ENCODE data around the gene ARHGAP44. TPM values are rescaled to one million over a fixed set of nuclear protein-coding genes. Genes with fewer than 3 reads are reported as not detected.
"Not testable (repeated sequence)": the region's sequence is repeated elsewhere in the genome, so short reads cannot be mapped to it uniquely, and the experiment has no call there.

The ARHGAP44 gene
- total RNA-seq, 1 donor from 2014 or later: 0.39 TPM

DNA sequence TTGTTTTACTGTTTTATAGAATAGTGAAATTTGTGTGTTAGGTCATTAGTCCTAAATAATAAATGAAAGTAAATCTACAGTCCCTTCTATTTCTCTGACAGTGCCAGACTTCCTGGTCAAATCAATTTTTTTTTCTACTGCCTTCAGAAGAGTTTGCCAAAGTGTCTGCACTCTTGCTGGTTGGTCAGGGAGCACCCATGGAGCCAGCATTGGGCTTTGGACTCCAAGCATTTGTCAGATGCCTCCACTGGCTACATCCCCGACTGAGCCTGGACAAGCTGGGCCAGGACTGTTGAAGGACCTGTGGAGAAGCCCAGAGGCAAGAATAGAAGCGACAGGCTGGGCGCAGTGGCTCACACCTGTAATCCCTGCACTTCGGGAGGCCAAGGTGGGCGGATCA lies 174.9 kb downstream of the ARHGAP44 start:
- intact Hi-C loops (cut with micrococcal nuclease): no loop called here

DNA sequence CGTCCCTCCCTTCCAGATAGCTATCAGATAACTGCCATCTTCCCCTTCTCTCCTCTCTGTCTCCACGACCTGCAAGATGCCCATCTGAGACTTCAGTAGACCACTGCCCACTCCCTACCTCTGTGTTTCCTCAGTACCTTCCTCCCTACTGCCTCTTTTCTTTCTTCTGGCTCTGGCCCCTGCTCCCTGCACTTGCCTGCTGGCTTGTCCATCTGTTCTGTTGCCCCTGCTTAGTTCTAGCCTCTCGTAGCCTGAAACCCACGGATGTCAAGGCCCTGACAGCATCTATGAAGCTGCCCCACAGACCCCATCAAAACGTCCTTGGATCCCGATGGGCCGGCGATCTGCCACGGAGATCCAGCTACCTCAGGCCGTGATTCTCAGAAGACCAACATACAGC lies 175.5 kb downstream of the ARHGAP44 start:
- intact Hi-C loops (cut with micrococcal nuclease): no loop called here

DNA sequence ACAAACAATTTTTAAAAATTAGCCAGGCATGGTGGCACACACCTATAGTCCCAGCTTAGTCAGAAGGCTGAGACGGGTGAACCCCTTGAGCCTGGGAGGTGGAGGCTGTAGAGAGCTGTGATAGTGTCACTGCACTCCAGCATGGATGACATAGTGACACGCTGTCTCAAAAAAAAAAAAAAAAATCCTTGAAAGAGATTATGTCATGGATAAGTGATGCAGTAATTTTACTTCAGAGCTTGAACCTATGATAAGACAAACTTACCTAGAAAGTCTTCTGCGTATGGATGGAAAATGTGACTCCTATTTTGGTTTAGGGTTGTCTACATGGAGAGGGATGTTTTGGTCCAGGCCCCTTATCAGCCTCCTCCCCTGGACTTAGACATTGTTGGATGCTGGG lies 176.7 kb downstream of the ARHGAP44 start:
- intact Hi-C loops (cut with micrococcal nuclease): no loop called here

DNA sequence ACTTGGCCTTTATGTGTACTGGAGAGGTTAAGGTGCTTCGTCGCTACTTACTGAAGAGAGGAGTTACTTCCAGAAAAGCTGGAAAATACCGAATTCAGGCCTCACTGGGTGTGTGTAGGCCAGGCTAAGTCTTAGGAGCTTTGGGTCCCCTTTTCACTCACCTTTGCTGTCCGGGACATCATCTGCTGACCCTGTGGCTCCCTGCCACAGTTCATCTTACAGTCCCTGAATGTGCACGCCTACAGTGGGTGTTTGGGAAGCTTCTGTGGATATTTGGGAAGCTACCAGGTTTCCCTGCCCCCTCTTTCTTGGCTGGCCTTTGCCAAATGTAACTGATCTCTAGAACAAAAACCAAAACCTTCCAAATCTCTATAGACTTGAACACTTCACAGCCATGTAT lies 177.1 kb downstream of the ARHGAP44 start:
- intact Hi-C loops (cut with micrococcal nuclease): no loop called here

DNA sequence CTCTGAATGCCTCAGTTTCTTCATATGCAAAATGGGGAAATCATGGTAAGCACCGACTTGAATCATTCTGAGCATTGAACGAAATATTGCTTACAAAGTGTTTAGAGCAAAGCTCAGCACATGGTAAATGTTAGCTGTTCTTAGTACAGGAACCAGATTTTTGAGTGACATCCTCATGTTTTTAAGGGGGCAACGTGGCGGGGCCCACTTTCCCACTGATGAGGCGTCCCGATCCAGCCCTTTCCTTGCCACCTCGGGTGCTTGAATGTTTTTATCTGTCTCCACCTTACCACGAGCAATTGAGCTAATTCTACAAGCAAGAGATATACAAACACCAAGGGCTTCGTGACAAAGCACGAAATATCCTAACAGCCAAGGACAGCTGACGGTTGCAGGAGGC lies 178.7 kb downstream of the ARHGAP44 start:
- intact Hi-C loops (cut with micrococcal nuclease): no loop called here

DNA sequence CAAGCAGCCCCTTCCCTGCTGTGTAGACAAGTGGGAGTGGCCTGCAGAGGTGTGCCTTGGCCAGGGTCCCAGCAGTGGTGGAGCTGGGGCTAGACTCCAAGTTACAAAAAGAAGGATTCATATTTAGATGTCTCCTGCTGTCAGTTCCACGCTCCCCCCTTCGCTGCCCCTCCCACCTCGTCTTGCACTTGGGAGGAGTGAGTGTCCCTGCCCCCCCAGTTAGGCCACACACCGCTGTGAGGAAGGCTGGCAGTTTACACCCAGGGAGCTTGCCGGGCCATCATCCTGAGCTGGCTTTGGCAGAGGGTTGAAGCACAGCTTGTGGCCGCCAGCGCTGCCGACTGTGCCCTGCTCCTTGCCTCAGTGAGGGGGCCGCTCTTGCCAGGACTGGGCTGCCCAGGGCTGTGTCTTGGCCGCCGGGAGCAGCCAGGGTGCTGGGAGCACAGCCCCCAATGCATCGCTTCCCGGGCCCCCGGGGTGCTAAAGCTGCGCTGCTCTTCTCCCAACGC lies 184.3 kb downstream of the ARHGAP44 start:
- intact Hi-C loops (cut with micrococcal nuclease): no loop called here

DNA sequence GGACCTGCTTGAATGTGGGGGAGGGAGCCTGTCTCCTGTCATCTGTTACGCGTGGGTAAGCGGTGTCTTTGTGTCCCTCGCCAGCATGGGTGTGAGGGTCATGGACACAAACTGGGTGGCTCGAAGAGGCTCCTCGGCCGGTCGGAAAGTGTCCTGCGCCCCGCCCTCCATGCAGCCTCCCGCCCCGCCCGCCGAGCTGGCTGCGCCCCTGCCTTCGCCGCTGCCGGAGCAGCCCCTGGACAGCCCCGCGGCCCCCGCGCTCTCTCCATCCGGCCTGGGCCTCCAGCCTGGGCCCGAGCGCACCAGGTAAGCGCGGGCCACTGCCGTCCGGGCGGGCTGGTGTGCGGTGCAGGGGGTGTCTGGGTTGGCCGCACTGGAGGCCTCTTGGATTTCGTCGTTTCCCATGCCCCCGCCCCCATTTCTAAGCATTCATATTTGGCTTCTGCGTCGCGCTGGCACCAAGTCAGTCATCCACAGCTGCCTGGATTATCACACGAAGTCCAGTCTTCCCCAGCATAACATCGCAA lies 184.8 kb downstream of the ARHGAP44 start:
- intact Hi-C loops (cut with micrococcal nuclease): no loop called here

DNA sequence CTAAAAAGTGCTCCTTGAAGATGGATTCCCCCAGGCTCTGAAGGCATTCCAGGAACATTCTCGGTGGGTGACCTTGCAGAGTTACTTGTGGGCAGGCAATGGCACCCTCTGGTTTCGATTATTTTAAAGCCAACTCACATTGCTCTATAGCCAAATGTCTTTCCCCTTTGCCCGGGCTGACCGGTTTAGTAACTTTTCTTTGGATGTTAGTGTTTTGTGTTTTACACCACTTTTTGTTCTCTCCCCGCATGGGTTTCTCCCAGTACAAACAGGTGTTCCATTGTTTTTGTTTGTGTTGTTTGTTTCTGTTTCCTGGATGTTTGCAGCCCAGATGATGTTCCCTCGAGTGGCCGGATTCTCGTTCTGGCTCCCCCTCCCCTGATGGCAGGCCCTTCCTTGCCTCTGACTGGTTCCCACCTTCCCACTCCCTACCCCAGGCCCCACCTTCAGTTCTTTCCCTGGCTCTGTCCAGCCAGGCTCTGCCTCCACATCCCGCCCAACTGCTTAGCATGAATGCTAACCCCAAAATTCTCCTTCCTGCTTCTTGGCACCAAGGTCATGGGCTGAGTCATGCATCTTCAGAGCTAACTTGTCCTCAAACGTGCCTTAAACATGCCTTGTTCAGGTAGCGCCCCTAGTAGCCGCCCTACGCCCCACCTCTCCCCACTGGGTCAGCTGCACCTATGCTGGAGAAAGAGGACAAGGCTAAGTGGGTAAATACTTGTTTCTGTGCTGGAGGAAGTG lies 187.9 kb downstream of the ARHGAP44 start:
- intact Hi-C loops (cut with micrococcal nuclease): no loop called here

DNA sequence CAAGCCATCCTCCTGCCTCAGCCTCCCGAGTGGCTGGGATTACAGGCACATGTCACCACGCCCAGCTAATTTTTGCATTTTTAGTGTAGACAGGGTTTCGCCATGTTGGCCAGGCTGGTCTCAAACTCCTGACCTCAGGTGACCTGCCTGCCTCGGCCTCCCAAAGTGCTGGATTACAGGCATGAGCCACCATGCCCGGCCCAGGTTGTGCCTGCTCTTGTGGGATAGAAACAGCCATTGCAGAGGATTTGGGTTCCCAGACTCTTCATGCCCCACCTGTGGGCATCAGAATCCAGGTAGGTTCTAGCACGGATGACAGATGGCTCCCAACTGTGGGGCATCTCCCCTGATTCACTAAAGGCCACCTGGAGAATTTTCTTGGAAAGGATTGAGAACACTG lies 189.5 kb downstream of the ARHGAP44 start:
- intact Hi-C loops (cut with micrococcal nuclease): not testable (repeated sequence)

DNA sequence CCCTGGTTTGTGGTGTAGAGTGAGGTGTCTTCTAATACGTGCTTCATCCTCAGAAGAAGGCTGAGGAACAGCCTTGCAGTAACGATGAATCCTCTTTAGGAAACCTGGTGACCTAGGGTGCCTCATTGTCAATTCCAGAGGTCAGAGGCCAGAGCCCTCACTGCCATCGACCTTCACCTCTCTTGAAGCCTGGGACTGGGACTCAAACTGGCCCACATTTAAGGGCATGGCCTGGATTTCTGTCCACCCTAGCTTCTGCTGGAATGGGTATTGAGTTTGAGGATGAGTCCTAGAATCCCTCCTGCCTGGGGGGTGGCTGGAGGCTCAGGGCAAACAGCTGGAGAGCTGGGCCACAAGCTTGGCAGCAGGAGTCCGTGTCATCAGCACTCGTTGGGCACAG lies 189.9 kb downstream of the ARHGAP44 start:
- intact Hi-C loops (cut with micrococcal nuclease): no loop called here

DNA sequence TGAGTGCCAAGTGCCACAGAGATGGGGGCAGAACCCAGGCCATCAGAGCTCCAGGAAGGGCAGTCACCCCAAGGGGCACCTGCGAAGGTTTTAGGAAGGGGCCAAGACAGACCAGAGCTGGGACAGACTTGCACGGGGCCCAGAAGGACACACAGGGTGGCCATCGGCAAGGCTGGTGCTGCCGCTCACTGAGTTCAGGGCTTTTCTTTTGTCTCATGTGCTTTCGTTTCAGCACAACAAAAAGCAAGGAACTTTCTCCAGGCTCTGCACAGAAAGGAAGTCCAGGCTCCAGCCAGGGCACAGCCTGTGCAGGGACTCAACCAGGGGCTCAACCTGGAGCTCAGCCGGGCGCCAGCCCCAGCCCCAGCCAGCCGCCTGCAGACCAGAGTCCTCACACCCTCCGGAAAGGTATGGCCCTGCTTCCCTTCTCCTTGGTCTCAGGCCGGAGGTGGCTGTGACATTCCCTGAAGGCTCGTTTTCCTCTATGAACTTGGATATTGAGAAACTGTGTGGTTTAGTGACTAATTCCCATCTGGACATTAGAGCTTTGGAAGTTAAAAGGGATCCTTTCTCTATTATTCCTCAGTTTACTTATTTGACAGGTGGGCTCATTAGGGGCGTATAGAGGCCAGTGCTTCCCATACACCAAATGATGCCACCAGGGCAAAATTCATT lies 190.7 kb downstream of the ARHGAP44 start:
- intact Hi-C loops (cut with micrococcal nuclease): no loop called here

DNA sequence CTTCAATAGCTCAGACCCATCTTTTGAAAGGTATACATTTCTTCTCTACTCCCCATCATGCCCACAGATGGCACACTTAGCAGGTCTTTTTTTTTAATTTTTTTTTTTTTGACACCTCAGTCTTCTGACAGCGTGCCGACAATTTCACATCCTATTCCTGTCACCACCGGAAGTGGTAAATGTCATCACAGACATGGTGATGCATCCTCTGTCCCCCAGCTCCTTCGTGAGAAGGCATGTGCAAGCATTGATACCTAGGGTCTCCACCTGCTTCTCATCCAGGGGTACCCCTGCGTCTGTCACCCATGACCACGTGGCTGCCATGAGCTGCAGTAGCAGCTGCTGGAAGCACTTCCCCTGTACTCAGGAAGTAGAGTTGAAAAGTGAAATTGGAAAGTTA lies 192.9 kb downstream of the ARHGAP44 start:
- intact Hi-C loops (cut with micrococcal nuclease): no loop called here

DNA sequence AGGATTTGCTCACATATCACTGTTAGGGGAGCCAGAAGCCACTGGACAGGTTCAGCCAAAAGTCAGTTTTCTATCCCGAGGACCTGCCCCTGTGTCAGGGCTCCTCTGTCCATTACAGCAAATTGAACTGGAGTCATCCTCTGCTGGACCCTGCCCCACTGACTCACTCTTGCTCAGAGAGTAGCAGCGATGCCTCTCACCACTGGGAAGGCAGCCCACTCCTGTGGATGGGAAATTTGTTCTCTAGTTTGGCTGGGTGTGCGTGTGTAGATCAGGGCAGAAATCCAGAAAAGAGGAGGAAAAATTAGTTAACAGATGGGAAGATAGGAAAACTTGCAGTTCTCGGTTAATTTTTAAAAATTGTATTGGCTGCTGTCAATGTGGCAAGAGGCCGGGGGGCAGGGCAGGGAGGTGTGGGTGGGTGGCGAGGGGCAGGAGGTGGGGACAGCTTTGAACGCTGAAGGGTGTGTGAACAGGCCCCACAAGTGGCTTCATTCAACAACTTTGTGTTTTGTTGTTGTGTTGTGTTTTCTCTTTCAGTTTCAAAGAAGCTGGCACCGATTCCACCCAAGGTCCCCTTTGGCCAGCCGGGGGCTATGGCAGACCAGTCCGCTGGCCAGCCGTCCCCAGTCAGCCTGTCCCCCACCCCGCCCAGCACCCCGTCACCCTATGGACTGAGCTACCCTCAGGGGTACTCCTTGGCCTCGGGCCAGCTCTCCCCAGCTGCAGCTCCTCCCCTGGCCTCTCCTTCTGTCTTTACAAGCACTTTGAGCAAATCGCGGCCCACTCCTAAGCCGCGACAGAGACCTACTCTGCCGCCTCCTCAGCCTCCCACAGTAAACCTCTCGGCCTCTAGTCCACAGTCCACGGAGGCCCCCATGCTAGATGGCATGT lies 194.9 kb downstream of the ARHGAP44 start:
- intact Hi-C loops (cut with micrococcal nuclease): no loop called here

DNA sequence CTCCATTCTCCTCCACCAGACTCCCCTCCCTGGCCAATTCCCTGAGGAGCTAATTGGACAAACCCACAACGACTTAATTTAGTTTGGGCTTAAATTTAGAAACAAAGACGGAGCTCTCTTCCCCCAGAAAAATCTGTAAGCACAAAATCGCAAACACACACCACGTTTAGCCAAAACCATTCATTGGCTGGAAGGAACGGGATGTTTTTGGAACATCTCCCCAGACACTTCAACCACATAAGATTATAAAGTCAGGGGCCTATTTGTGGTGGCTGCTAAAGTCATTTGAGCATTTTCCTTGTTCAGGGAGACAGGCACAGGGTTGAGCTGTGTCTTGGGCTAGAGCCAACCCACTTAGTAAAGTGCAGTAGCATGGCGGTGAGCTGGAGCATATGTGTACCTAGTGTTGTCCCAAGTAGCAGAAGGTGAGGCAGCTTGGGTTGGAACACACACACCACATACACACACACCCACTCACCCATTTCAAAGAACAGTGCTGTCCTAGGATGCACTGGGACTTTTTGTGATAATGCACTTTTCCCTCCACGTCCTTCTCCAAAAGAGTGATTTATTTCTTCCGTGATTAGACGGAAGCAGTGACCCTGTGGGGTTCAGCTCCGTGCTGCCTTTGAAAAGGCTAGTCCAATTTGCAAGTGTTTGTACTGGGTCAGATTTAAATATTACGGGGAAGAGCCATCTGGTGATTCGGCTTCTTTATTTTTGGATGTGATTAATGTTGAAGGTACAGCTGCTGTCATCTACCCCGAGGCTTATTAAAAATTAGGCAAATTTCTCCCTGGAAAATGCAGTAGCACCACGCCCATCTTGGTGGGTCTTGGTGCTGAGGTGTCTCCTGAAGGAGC lies 196.4 kb downstream of the ARHGAP44 start:
- intact Hi-C loops (cut with micrococcal nuclease): no loop called here

DNA sequence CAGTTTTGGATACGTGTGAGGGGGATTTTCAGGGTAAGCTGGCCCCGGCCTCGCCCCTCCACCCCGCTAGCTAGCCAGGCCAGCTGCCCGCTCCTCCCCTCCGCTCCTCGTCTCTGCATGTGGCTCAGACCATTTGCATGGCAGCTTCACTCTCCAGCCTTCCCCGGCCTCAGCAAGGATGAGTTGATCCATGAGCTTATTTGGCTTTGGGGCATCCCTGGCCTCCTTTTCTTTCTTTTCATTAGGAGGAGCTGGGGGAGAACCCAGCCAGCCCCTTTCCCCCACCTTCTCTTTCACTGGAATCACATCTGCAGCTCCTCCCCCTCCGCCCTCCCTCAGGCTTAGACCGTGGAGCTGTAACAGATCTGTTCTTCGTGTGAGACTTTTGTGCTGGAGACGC lies 197.8 kb downstream of the ARHGAP44 start:
- intact Hi-C loops (cut with micrococcal nuclease): no loop called here

DNA sequence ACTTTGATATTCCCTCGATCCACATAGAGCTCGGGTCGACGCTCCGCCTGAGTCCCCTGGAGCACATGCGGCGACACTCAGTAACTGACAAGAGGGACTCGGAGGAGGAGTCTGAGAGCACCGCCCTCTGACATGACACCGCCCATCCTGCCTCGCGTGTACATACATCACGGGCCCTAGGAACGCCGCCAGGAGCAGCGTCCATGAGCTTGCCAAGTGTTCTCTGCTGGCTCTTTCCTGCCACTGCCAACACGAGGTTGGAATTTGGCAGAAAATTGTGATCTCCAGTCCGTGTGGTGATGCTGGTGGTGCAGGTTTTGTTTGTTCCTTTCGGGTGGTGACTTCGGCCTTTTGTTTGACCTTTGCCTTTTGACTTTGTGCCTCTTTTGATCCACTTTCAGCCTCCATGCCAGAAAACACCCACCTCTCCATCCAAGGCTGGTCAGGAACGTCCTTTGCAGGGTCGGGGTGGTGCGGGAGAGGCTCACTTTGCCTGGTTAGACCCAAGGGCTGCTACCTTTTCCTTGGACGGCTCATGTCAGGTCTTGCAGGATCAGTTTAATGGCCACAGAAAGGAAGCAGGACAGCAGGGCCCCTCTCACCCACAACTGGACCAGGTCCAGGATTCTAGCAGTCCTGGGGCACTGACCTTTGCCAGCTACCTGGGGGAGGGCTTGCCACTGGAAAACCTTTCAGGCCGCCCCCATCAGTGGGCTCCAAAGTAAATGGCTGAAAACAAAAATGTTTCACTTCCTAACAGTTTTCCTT lies 200.9 kb downstream of the ARHGAP44 start:
- intact Hi-C loops (cut with micrococcal nuclease): no loop called here

DNA sequence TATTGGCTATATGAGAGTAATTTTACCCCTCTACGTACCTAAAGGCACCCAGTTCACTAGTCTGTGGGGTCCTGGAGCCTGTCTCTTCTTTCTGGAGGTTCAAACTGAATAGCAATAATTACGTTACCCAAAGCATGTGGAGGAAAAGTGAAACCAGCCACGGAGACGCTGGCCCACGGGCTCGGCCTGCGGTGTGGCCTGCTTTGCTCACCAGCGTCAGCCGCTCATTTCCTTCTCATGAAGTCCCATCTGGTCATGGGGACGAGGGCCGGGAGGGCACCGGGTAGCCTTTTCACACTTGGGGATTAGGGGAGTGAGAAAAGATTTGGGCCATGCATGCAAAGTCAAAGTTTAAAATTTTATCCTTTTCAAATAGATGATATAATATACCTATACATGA lies 201.6 kb downstream of the ARHGAP44 start:
- intact Hi-C loops (cut with micrococcal nuclease): no loop called here

DNA sequence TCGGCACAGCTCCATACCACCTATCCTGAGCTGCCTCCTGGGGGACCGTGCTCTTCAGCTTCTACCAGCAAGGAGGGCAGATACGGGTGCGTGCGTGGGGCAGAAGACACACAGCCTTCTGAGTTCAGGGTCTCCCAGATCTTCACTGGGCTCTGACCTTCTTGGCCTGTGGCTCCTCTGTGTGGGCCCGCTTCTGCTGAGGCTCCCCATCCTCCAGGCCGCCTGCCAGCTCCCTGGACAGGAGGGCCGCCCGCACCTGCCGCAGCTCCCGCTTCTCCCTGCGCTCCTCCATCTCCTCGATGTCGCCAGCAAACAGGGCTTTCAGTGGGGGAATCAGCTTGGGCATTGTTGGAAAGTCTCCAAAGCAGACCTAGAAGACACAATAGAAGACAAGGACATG lies 203.4 kb downstream of the ARHGAP44 start:
- intact Hi-C loops (cut with micrococcal nuclease): no loop called here

DNA sequence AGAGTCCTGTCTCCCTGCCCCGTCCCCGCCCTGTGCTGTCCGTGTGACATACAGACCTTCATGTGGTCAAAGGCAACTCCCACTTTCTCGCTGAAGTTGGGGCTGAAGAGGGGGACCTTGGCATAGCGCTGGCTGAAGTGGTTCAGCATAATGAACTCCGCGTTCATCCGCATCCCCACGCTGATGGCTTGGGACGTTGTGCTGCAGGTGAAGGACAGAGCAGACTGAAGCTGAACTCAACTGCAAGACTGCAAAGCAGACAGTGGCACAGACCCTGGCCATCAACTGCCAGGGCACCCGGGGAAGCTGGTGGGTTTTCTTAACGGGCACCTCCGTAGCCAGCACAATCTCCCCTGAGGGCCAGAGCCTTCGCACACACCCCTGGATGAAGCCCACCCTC lies 204.3 kb downstream of the ARHGAP44 start:
- intact Hi-C loops (cut with micrococcal nuclease): no loop called here

Data from T-helper 2 cell treated with Interferon-gamma antibody and Interleukin-4, amounts not matched to agents 100 ng/mL and 5 ng/mL, for 36 hours (primary cell).